Activated T-helper 1 cell treated with anti-CD3 and anti-CD28 coated beads, Interleukin-12 subunit alpha, Interleukin-12 subunit beta, Interleukin-2, Interleukin-4 antibody, amounts not matched to agents 30 ng/mL and 10 ng/mL and 1 ng/mL, durations not matched to agents 14 hours and 24 hours and 36 hours (primary cell): Measurements from ENCODE around the gene RFFL. TPM values are rescaled to one million over a fixed set of nuclear protein-coding genes. Genes with fewer than 3 reads are reported as not detected.
"Not testable (repeated sequence)": the region's sequence is repeated elsewhere in the genome, so short reads cannot be mapped to it uniquely, and the experiment has no call there.

Experiments used
- DNase-seq: peaks from one replicate; pipeline ENCODE4 v3.0.0; 2021; ENCODE audit warnings: low spot score
- H3K27ac Mint-ChIP-seq: one replicate; pipeline ENCODE4 v1.8.0; 2021; ENCODE audit warnings: mild to moderate bottlenecking, mixed read lengths
- H3K27me3 Mint-ChIP-seq: one replicate; pipeline ENCODE4 v1.8.0; 2022; ENCODE audit warnings: mild to moderate bottlenecking, moderate library complexity, mixed read lengths; ENCODE audit not compliant: insufficient read depth
- H3K36me3 Mint-ChIP-seq: one replicate; pipeline ENCODE4 v1.8.0; 2021; ENCODE audit warnings: low read depth, mixed read lengths
- H3K4me1 Mint-ChIP-seq: one replicate; pipeline ENCODE4 v1.8.0; 2021; ENCODE audit warnings: low read depth, mixed read lengths
- H3K4me3 Mint-ChIP-seq: one replicate; pipeline ENCODE4 v1.8.0; 2021; ENCODE audit warnings: mild to moderate bottlenecking, moderate library complexity, mixed read lengths
- H3K9me3 Mint-ChIP-seq: one replicate; pipeline ENCODE4 v1.8.0; 2021; ENCODE audit warnings: mixed read lengths
- intact Hi-C: fragments of 100-400 bp; cut with micrococcal nuclease; formaldehyde crosslinking; loops from one replicate; pipeline ENCODE4 v1.15.1; 2024
- total RNA-seq: library from RNA; stranded (reverse); gene quantifications from 2 replicates; pipeline ENCODE4 v1.2.3, GENCODE V29; 2022

RFFL gene
- total RNA-seq, 1 donor from 2014 or later: 28.2 TPM

DNA sequence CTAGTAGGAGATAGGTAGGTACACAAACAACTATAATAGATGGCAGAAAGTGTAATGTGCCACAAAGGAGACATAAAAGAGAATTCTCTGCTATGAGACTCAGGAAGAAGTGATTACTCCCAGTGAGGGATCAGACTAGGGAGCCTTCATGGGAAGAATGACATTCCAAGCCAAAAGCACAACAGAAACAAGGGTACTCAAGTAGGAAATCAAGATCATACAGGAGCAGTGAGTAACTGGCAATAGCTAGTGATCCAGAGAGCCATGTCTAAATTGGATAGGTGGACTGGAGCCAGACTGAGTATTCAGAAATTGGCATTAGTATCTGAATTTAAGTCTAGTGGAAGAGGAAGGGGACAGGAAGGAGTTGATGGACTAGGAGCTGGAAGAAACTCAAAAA, 10.7 kb downstream of the RFFL start:
- H3K27ac Mint-ChIP-seq: peak overlapping the region; percentile 93
- intact Hi-C loops: no loop called here
- H3K4me3 Mint-ChIP-seq: peak overlapping the region; percentile 74

DNA sequence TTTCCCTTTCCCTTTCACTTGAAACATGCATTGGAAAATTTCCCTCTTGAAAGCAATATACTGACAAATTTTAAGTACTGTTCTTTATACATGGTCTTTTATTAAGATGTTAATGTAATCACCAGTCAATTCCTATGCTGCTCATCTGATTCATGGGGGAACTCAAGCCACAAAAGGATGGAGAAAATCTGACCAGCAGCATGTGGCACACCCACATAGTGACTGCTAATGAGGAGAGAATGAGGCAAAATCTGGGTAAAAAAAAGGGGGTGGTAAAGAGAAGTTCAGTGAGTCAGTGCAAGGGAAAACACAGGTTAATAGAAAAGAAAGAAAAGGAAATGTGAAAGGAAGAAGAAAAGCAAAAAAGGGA, 11.3 kb downstream of the RFFL start:
- Mint-ChIP-seq H3K4me1 (peaks cover 64% of the 10 kb centered on the region), H3K36me3 (peaks cover 26% of the 10 kb centered on the region), H3K4me3 (peak overlapping the region; percentile 74), H3K9me3 (no peaks in the 10 kb centered on the region), H3K27ac (peak overlapping the region; percentile 93), H3K27me3 (no peaks in the 10 kb centered on the region)
- DNase-seq: no peak
- intact Hi-C loops: no loop called here

More for the DNA sequence above, 10.7 kb downstream of the RFFL start:
- Mint-ChIP-seq H3K9me3 (no peaks in the 10 kb centered on the region), H3K27me3 (no peaks in the 10 kb centered on the region), H3K4me1 (peaks cover 69% of the 10 kb centered on the region), H3K36me3 (peaks cover 30% of the 10 kb centered on the region)
- no peak for DNase-seq

DNA sequence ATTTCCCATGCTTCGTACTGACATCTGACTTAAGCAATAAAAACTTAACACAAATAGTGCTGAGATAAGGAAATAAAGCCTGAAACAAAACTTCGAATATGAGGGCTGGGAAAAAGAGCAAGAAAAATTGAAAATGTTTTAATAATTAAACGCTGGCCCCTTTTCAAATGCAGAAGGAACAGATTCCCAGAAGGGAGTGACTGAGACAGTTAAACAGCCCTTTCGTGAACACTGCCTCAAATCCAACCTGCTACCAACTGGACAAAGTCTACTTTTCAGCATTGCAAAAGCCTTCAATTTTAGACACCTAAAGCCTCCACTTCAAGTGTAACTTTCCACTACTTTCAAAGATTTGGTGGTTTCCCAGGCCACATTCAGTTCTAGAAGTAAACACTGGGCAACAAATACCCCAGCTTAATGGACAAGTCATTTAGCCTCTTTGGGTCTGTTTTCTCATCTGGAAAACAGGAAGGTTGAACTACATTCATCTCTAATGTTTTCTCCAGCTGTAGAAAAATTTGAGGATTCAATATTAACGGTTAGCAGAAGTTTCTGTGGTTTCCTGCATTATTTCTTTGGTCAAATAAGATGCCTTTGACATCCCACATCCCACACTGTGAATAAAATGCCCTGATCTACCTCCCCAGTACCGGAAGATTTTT, 11.8 kb downstream of the RFFL start:
- Mint-ChIP-seq H3K27ac (peak overlapping the region; percentile 93), H3K4me1 (peaks cover 68% of the 10 kb centered on the region), H3K4me3 (peak overlapping the region; percentile 74), H3K27me3 (no peaks in the 10 kb centered on the region), H3K36me3 (peaks cover 26% of the 10 kb centered on the region), H3K9me3 (no peaks in the 10 kb centered on the region)
- intact Hi-C loops: loop anchor here (1.0 kb wide), 3 partner anchors 12 to 38 kb away; partner anchors contain the start of gene RFFL
- no peak for DNase-seq

DNA sequence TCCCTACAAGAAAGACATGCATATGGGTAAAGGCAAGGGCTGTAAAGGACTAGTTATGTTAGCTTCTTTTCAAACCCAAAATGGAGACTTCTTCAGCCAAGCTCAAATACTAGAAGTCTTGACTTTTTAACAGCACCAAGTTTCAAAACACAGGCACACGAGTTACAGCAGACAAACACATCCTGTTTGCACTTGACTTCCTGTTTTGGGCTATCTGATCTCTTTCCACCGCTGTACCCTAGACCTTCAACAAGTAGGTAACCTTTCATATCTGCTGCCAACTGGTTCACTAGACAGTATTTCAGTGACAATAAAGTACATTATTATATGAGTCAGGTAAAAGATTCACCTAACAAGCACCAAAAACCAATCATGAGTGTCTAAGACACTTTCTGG, 12.3 kb downstream of the RFFL start:
- peak overlapping the region; percentile 74 for H3K4me3 Mint-ChIP-seq
- intact Hi-C loops: loop anchor here (1.0 kb wide), 3 partner anchors 12 to 38 kb away; partner anchors contain the start of gene RFFL
- H3K9me3 Mint-ChIP-seq: no peaks in the 10 kb centered on the region
- no peaks in the 10 kb centered on the region for H3K27me3 Mint-ChIP-seq
- peak overlapping the region; percentile 93 for H3K27ac Mint-ChIP-seq
- peak; percentile 30 for DNase-seq
- peaks cover 24% of the 10 kb centered on the region for H3K36me3 Mint-ChIP-seq
- H3K4me1 Mint-ChIP-seq: peaks cover 68% of the 10 kb centered on the region

DNA sequence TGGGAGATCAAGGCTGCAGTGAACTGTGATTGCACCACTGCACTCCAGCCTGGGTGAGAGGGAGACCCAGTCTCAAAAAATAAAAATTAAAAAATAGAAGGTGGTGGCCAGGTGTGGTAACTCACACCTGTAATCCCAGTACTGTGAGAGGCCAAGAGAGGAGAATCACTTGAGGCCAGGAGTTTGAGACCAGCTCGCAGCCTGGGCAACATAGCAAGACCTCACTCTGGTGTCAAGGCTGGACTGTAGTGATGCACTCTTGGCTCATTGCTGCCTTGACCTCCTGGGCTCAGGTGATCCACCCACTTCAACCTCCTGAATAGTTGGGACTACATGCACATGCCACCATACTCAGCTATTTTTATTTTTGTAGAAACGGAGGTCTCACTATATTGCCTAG, 13.3 kb downstream of the RFFL start:
- Mint-ChIP-seq H3K27ac (peak overlapping the region; percentile 74), H3K9me3 (no peaks in the 10 kb centered on the region), H3K4me3 (no peak overlapping the region)

DNA sequence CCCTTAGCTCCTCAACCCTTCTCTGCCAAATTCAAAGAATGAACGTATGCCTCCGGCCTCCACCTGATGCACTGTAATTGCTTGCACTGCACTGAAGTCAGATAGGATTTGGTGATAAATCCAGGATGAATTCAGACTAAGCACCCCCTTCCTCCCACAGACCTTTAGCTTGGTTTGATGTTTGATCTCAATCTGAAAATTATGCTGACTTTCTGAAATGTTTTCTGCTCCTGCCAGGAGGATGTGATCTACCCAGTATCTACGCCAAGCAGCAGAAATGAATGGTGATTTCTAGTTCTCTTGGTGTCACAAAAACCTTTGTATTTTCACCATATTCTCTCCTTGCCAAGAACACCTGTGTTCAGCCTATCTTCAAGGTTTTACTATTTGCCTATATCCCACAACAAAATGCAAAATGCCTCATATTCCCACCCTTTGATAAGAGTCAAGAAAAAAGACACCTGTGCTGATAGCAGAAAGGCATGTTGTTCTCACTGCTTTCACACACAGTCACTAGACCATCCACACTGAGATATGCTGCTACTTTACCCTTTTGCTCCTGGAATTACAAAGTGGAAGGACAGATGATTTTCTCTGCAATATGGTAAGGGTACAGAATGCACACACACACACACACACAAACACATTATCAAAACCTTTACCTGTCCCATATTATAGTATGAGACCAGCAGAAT, 14.7 kb downstream of the RFFL start:
- no peak for DNase-seq
- H3K9me3 Mint-ChIP-seq: no peaks in the 10 kb centered on the region
- intact Hi-C loops: no loop called here
- H3K4me1 Mint-ChIP-seq: peaks cover 68% of the 10 kb centered on the region
- peak overlapping the region; percentile 41 for H3K27ac Mint-ChIP-seq
- no peaks in the 10 kb centered on the region for H3K27me3 Mint-ChIP-seq
- peak overlapping the region; percentile 56 for H3K4me3 Mint-ChIP-seq
- peaks cover 15% of the 10 kb centered on the region for H3K36me3 Mint-ChIP-seq

More for the DNA sequence above, 13.3 kb downstream of the RFFL start:
- H3K36me3 Mint-ChIP-seq: peaks cover 19% of the 10 kb centered on the region
- H3K4me1 Mint-ChIP-seq: peaks cover 70% of the 10 kb centered on the region
- H3K27me3 Mint-ChIP-seq: no peaks in the 10 kb centered on the region
- intact Hi-C loops: no loop called here
- no peak for DNase-seq

DNA sequence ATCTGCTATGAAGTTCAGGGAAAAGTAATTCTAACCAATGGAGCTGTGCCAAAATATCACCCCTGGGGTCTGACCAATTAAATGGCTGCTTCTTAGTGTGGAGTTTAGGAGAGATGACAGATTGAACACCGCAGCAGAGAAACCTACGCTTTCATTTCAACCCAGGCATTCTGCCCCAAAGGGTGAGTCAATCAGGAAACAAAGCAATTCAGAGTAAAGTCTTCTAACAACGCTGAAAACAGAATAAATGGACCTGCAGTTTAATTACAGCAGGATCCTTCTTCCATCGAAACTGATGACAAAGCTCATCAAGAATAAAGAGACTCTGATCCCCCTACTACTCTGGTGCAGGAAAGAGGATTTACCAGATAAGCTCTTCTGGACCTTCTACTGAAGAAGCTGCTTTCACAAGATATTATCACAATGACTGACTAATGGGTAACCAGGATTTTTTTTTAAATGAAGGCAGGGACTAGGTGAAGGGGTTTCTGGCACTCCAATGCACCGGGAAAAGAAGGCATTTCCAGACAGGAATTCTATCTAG, 16.7 kb downstream of the RFFL start:
- Mint-ChIP-seq H3K27me3 (no peaks in the 10 kb centered on the region), H3K4me1 (peaks cover 49% of the 10 kb centered on the region), H3K4me3 (peak overlapping the region; percentile 66), H3K9me3 (no peaks in the 10 kb centered on the region), H3K36me3 (peaks cover 14% of the 10 kb centered on the region), H3K27ac (peak overlapping the region; percentile 97)
- intact Hi-C loops: loop anchor here (1.0 kb wide), 5 partner anchors 16 to 72 kb away; partner anchors contain the start of genes RAD51D and RFFL
- DNase-seq: peak; percentile 65

DNA sequence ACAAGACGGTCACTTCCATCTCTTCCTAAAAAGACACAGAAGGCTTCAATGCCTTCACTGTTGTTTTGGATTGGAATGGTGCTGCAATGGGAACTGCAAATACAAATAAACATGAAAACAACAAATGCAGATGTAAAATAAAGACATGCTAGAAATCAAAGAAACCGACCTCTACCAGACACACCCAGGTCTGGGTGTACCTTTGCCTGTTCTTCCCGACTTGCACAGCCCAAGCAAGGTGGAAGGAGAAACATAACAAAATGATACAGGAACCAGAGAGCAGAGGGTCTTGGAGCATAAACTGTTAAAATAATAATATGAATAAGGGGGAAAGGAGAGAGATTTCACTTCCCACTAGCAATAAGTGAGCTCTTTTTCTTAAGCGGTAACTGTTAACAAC, 17.3 kb downstream of the RFFL start:
- DNase-seq: no peak
- no peaks in the 10 kb centered on the region for H3K9me3 Mint-ChIP-seq
- H3K4me1 Mint-ChIP-seq: peaks cover 44% of the 10 kb centered on the region

DNA sequence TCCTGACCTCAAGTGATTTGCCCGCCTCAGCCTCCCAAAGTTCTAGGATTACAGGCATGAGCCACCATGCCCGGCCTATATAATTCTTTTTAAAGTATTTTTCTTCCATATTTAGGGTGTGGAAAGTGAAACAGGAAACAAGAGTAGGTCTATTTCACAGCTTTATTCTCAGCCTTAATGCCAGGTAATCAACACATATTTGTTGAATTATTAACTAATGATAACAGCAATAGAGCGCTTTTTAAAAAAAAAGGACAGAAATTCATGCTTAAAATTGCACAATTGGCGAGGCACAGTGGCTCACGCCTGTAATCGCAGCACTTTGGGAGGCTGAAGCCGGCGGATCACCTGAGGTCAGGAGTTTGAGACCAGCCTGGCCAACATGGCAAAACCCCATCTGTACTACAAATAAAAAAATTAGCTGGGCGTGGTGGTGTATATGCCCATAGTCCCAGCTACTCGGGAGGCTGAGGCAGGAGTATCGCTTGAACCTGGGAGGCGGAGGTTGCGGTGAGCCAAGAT, 18.0 kb downstream of the RFFL start:
- H3K4me3 Mint-ChIP-seq: peak overlapping the region; percentile 66
- peak overlapping the region; percentile 97 for H3K27ac Mint-ChIP-seq
- H3K9me3 Mint-ChIP-seq, intact Hi-C loops, H3K27me3 Mint-ChIP-seq, DNase-seq: not testable (repeated sequence)
- peaks cover 21% of the 10 kb centered on the region for H3K36me3 Mint-ChIP-seq
- H3K4me1 Mint-ChIP-seq: peaks cover 40% of the 10 kb centered on the region

More for the DNA sequence above, 17.3 kb downstream of the RFFL start:
- Mint-ChIP-seq H3K4me3 (peak overlapping the region; percentile 66), H3K27ac (peak overlapping the region; percentile 97), H3K27me3 (no peaks in the 10 kb centered on the region), H3K36me3 (peaks cover 14% of the 10 kb centered on the region)
- intact Hi-C loops: loop anchor here (1.0 kb wide), 5 partner anchors 17 to 73 kb away; partner anchors contain the start of genes RAD51D and RFFL

DNA sequence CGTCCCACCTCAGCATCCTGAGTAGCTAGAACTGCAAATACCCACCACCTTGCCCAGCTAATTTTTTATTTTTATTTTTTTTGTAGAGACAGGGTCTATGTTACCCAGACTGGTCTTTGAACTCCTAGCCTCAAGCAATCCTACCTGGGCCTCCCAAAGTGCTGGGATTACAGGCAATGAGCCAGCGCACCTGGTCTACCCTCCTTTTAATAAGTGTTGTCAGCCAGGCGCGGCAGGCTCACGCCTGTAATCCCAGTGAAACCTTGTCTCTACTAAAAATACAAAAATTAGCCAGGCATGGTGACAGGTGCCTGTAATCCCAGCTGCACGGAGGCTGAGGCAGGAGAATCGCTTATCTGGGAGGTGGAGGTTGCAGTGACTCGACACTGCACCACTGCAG, 19.3 kb downstream of the RFFL start:
- Mint-ChIP-seq H3K9me3 (no peaks in the 10 kb centered on the region), H3K4me1 (peaks cover 36% of the 10 kb centered on the region), H3K27me3 (peaks cover 2% of the 10 kb centered on the region), H3K4me3 (no peak overlapping the region), H3K27ac (no peak overlapping the region), H3K36me3 (peaks cover 25% of the 10 kb centered on the region)
- DNase-seq: no peak
- intact Hi-C loops: no loop called here

DNA sequence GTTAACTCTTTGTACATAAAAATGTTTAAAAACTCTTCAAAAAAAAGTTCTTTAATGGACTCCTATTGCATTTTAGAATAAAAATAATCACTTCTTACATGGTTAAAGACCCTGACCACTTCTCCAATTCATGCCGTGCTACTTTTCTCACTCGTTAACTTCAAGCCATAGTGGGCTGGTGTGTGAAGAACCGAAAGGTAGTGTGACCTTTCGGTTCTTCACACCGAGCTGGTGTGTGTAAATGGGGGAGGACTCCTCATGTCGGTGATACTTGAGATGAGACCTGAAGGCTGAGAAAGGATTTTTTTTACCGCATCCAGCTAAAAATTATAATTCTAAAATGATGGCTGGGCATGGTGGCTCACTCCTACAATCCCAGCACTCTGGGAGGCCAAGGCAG, 22.1 kb downstream of the RFFL start:
- Mint-ChIP-seq H3K4me3 (no peak overlapping the region), H3K4me1 (peaks cover 23% of the 10 kb centered on the region), H3K27me3 (peaks cover 2% of the 10 kb centered on the region), H3K9me3 (no peaks in the 10 kb centered on the region), H3K36me3 (peaks cover 20% of the 10 kb centered on the region), H3K27ac (no peak overlapping the region)
- DNase-seq: no peak
- intact Hi-C loops: no loop called here

DNA sequence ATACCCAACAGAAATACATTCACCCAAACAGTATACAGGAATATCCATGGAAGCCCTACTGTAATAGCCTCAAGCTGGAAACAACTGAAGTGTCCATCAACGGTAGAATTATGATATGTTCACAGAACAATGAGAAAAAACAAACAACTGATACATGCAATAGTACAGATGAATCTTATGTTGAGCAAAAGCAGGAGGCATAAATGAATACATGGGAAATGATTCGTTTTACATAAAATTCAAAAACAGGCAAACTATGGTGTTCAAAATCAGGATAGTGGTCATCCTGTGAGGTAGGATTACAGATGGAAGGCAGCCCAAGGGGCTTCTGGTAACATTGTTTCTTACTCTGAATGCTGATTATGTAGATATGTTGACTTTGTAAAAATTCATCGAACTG, 25.1 kb downstream of the RFFL start:
- Mint-ChIP-seq H3K9me3 (no peaks in the 10 kb centered on the region), H3K27me3 (peaks cover 2% of the 10 kb centered on the region), H3K4me3 (no peak overlapping the region), H3K27ac (no peak overlapping the region), H3K4me1 (peaks cover 5% of the 10 kb centered on the region), H3K36me3 (peaks cover 18% of the 10 kb centered on the region)
- DNase-seq: no peak
- intact Hi-C loops: no loop called here

DNA sequence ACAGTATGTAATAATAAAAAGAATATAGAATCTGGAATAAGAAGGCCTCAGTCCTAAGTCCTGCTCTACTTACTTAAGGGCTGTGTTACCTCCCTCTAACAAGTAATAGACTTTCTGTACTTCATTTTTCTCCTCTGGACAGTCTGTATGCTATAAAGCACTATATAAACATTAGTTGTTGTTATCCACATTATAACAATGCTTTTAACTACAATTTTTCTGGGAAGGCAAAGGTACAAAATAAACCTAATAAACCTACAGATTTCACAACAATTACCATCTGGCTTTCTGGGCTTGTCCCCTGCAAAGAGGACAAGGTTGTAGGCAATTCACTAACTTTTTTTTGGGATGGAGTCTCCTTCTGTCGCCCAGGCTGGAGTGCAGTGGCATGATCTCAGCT, 32.7 kb downstream of the RFFL start:
- Mint-ChIP-seq H3K27ac (no peak overlapping the region), H3K36me3 (peaks cover 18% of the 10 kb centered on the region), H3K27me3 (no peaks in the 10 kb centered on the region), H3K9me3 (no peaks in the 10 kb centered on the region), H3K4me3 (no peak overlapping the region), H3K4me1 (peaks cover 22% of the 10 kb centered on the region)
- intact Hi-C loops: no loop called here
- DNase-seq: no peak
